Left ventricle myocardium inferior (tissue), 1 donor: Measurements from ENCODE around the gene ZNF14. TPM values are rescaled to one million over a fixed set of nuclear protein-coding genes. Genes with fewer than 3 reads are reported as not detected.

ENCODE experiments used
- DNase-seq: peaks from one replicate; pipeline ENCODE4 v3.0.0-alpha.2; 2020
- H3K27ac ChIP-seq: fragments of 200-600 bp; replicated peaks from 2 replicates; pipeline ENCODE4 v1.8.0; 2021
- H3K27me3 ChIP-seq: fragments of 200-600 bp; 2 replicates; pipeline ENCODE4 v1.8.0; 2021; ENCODE audit warnings: low read depth
- H3K36me3 ChIP-seq: fragments of 200-600 bp; 2 replicates; pipeline ENCODE4 v1.8.0; 2021
- H3K4me1 ChIP-seq: fragments of 200-600 bp; 2 replicates; pipeline ENCODE4 v1.8.0; 2021
- H3K4me3 ChIP-seq: fragments of 200-600 bp; 2 replicates; pipeline ENCODE4 v1.8.0; 2021; ENCODE audit warnings: mild to moderate bottlenecking, moderate library complexity
- H3K9me3 ChIP-seq: fragments of 200-600 bp; replicated peaks from 2 replicates; pipeline ENCODE4 v1.8.0; 2021
- intact Hi-C: fragments of 100-400 bp; cut with micrococcal nuclease; formaldehyde crosslinking; loops from one replicate; pipeline ENCODE4 v1.11.0; 2022
- total RNA-seq: library from RNA; stranded (reverse); fragmentation: NEBNext Ultra II Directional; extraction: Animal tissue kit (Norgen Biotek cat#: 25700); gene quantifications from one replicate; pipeline ENCODE4 v1.2.1, GENCODE V29; 2021
- TF ChIP-seq, protein P1 (sequence below): fragments of 200-600 bp; IDR thresholded peaks from 2 replicates; pipeline ENCODE4 v1.8.0; 2021; ENCODE audit warnings: antibody characterized with exemption, mild to moderate bottlenecking, borderline replicate concordance
- donor health status: DM: no; HTN: yes; CAD: no; lungs with severe emphysema.

ZNF14 gene
- total RNA-seq, 1 donor from 2014 or later: 3.7 TPM

DNA sequence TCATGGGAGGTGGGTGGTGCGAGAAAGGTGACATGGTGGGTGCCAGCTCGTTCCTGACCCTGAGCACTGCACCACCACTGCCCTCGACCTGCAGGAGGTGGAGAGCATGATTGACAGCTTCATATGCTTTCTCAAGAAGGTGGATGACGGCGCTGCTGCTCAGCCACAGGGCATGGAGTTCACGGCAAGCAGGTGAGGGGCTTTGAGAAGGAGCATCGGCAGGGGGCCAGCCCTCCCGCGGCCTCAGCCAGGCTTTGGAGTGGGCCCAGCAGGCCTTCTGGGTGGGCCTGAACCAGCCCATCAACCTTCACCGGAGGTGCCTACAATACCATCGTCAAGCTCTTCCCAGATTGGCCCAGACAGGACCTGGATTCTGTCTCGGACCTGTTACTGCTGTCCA, 18.9 kb upstream of the ZNF14 start:
- no peaks in the 10 kb centered on the region for H3K4me1 ChIP-seq
- no peak overlapping the region for H3K4me3 ChIP-seq
- no peak overlapping the region for H3K27ac ChIP-seq
- no peak for DNase-seq
- TF ChIP-seq, protein P1, sequence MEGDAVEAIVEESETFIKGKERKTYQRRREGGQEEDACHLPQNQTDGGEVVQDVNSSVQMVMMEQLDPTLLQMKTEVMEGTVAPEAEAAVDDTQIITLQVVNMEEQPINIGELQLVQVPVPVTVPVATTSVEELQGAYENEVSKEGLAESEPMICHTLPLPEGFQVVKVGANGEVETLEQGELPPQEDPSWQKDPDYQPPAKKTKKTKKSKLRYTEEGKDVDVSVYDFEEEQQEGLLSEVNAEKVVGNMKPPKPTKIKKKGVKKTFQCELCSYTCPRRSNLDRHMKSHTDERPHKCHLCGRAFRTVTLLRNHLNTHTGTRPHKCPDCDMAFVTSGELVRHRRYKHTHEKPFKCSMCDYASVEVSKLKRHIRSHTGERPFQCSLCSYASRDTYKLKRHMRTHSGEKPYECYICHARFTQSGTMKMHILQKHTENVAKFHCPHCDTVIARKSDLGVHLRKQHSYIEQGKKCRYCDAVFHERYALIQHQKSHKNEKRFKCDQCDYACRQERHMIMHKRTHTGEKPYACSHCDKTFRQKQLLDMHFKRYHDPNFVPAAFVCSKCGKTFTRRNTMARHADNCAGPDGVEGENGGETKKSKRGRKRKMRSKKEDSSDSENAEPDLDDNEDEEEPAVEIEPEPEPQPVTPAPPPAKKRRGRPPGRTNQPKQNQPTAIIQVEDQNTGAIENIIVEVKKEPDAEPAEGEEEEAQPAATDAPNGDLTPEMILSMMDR: no peak
- H3K27me3 ChIP-seq: peaks cover 4% of the 10 kb centered on the region
- no peaks in the 10 kb centered on the region for H3K9me3 ChIP-seq
- H3K36me3 ChIP-seq: no peaks in the 10 kb centered on the region
- intact Hi-C loops: no loop called here

DNA sequence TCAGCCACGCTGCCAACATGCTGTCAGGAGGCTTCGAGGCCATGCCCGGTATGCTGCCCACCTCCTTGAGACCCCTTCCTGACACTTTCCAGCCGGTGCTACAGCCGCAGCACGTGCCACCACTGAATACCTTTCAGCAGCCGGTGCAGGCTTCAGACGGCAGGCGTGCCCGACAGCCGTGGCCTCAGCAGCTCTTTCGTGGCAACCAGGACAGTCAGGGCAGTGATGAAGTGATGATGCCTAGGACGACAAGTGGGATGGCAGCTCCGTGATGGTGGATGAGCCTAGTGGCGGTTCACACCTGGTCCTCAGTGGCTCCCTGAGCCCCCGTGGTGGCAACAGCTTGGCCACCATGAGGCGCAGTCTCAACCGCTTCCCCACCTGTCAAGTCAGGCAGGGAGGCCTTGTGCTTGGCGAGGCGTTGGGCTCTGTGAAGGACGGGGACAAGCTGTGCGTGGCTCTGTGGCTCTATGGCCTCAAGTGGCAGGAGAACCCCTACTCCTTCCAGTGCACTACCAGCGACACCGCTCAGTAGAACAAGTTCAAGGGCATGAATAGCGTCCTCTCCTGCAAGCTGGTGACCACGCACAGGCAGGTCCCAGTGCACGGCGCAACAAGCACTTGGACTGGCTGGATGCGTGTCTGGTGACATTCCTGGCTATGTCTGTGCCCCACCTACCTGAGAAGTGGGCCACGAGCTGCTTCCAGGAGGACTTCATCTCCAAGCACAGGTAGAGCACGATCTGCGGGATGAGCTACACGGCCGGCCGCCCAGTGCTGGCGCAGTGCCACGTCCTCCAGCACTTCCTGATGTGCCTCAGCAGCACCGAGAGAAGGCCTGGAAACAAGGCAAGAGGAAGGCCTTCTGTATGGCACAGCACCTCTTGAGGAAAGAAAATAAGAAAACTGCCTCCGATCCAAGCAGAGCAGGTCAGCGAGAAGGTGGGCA, 18.2 kb upstream of the ZNF14 start:
- DNase-seq: no peak
- TF ChIP-seq, protein P1: no peak
- Histone ChIP-seq H3K4me1 (no peaks in the 10 kb centered on the region), H3K36me3 (no peaks in the 10 kb centered on the region), H3K4me3 (no peak overlapping the region), H3K27ac (no peak overlapping the region), H3K27me3 (peaks cover 5% of the 10 kb centered on the region), H3K9me3 (no peaks in the 10 kb centered on the region)
- intact Hi-C loops: no loop called here

DNA sequence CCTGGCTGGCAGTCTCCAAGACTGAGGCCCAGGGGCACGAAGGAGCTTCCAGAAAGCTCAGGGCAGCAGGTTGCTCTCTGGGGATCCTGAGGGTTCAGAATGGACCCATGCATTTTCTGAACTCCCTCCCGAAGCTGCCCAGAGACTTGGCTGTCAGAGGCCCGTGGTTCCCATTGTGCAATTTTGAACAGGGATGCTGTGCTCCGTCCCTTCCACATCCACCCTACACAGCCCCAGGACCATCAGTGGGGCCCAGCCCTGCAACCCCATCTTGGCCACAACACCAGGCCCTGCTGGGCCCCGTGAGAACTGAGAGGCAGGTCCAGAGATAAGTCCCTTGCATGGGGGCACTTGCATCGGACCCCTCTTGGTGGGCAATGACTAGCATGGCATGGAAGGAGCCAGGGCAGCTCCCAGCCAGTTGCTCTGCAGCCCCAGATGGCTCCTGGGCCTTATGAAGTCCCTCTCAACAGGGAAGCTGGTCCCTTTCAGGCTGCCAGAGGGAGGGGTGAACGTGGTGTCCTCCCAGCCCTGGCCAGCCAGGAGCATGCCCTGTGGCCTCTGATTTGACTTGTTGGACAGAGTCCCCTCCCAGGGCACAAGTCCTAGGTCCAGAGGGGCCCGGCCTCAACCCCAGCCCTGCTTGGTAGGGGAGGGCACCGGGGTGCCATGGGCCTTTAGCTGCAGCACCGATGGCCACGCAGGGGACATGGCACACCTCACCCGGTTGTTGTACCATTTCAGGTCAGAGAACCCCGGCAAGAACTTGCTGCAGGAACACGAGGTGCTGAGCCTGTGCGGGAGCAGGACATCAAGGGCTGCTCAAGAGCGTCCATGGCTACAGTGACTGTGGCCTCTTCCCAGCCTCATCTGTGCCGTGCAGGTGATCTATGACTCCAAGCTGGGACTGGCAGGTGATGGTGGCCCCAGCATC, 17.3 kb upstream of the ZNF14 start:
- no peaks in the 10 kb centered on the region for H3K4me1 ChIP-seq
- no peak overlapping the region for H3K27ac ChIP-seq
- no peak overlapping the region for H3K4me3 ChIP-seq
- peaks cover 9% of the 10 kb centered on the region for H3K27me3 ChIP-seq
- DNase-seq: no peak
- intact Hi-C loops: no loop called here
- no peaks in the 10 kb centered on the region for H3K36me3 ChIP-seq
- H3K9me3 ChIP-seq: no peaks in the 10 kb centered on the region
- TF ChIP-seq, protein P1: no peak

DNA sequence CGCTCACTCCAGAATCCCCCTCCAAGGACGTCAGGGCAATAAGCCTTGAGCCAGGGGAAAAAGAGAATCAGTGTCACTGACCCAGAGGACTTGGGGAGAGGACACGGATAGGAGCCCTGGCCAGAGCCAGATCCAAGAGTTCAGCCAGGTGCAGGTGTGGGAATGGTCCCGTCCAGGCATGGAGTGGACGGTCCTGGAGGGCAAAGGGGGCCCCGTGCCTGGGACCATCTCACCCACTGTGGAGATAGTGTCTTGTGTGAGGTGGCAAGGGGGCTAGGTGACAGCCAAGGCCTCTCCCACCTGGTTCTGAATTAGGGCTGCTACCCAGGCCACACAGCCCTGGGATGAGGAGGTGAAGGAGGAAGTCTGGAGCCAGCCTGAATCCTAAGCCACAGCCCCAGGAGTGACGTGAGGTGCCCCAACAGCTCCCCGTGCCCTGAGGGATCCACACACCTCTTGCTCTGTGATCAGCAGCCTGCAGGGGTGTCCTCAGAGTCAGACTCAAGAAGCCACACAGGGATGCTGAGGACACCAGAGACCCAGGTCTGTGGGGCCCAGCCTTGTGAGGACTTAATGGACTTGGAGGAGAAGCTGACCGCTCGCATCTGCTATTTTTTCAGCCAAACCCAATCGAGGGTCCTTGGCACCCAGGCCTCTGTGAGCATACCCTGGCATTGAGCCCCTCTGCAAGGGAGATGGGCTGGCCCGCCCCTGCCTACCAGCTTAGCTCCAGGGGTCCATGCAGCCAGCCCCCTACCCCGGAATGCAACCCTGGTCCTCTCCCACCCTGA, 16.4 kb upstream of the ZNF14 start:
- TF ChIP-seq, protein P1: no peak
- no peak for DNase-seq
- Histone ChIP-seq H3K36me3 (no peaks in the 10 kb centered on the region), H3K27ac (no peak overlapping the region), H3K9me3 (no peaks in the 10 kb centered on the region), H3K27me3 (peaks cover 9% of the 10 kb centered on the region), H3K4me3 (no peak overlapping the region), H3K4me1 (no peaks in the 10 kb centered on the region)
- intact Hi-C loops: no loop called here
